SK-N-SH (cell line): ENCODE measurements around the gene PRRT1. TPM values are rescaled to one million over a fixed set of nuclear protein-coding genes. Genes with fewer than 3 reads are reported as not detected.

Experiments used
- CTCF ChIA-PET: fragments of 300-600, 350-600 bp; formaldehyde crosslinking; extraction: SDS; loops from one replicate; lab custom pipeline; 2021; lab: Yijun Ruan, JAX
- POLR2A ChIA-PET: fragments of 350-600 bp; sonication (Branson Sonifier 250); formaldehyde crosslinking; extraction: SDS; loops from one replicate; lab custom pipeline; 2020; ENCODE audit warnings: antibody characterized with exemption, inconsistent platforms; lab: Yijun Ruan, JAX
- DNase-seq: peaks from one replicate; pipeline ENCODE4 v3.0.0; 2012
- H2AFZ ChIP-seq: fragments of 200-600 bp; sonication (generic); 2 replicates; pipeline ENCODE4 v1.8.1; 2016; ENCODE audit warnings: antibody characterized with exemption, mild to moderate bottlenecking, low read depth
- H3F3A ChIP-seq: fragments of 200-600 bp; sonication (generic); replicated peaks from 2 replicates; pipeline ENCODE3; 2016; ENCODE audit warnings: antibody characterized with exemption, mild to moderate bottlenecking; ENCODE audit not compliant: insufficient read depth
- H3K27ac ChIP-seq, 2 experiments: fragments of 200-500 bp in 1 of 2; fragments of 200-600 bp in 1 of 2; sonication (Bioruptor generic) in 1 of 2; sonication (generic), shearing (Covaris generic) in 1 of 2; 2 replicates each; pipeline versions ENCODE4 v1.5.1 to v1.6.1; 2014 to 2016; ENCODE audit warnings: low read depth in 2 of 2, inconsistent platforms in 1 of 2, low read length in 1 of 2, mild to moderate bottlenecking in 1 of 2, mixed read lengths in 1 of 2
- H3K27me3 ChIP-seq: fragments of 200-600 bp; sonication (generic), shearing (Covaris generic); 2 replicates; pipeline ENCODE4 v1.6.1; 2016; ENCODE audit warnings: mixed run types; ENCODE audit not compliant: insufficient read depth
- H3K36me3 ChIP-seq, 2 experiments: fragments of 200-500 bp in 1 of 2; fragments of 200-600 bp in 1 of 2; sonication (Bioruptor generic) in 1 of 2; sonication (generic) in 1 of 2; replicated peaks in 1 of 2; 2 replicates each; pipeline versions ENCODE3 to v1.5.1; 2014 to 2016; ENCODE audit warnings: low read length in 1 of 2, mild to moderate bottlenecking in 1 of 2; ENCODE audit not compliant: insufficient read depth in 2 of 2, control insufficient read depth in 1 of 2
- H3K4me1 ChIP-seq, 2 experiments: fragments of 200-500 bp in 1 of 2; fragments of 200-600 bp in 1 of 2; sonication (Bioruptor generic) in 1 of 2; sonication (generic), shearing (Covaris generic) in 1 of 2; 2 replicates each; pipeline versions ENCODE4 v1.5.1 to v1.6.1; 2014 to 2016; ENCODE audit warnings: low read depth in 1 of 2, low read length in 1 of 2, mixed run types in 1 of 2; ENCODE audit not compliant: insufficient read depth in 2 of 2, control insufficient read depth in 1 of 2
- H3K4me2 ChIP-seq: fragments of 200-600 bp; sonication (generic), shearing (Covaris generic); 2 replicates; pipeline ENCODE4 v1.6.1; 2017; ENCODE audit warnings: mixed run types
- H3K4me3 ChIP-seq, 2 experiments: fragments of 200-500 bp in 1 of 2; fragments of 200-600 bp in 1 of 2; sonication (Bioruptor generic) in 1 of 2; sonication (generic), shearing (Covaris generic) in 1 of 2; 2 replicates each; pipeline versions ENCODE4 v1.5.1 to v1.8.1; 2014 to 2016; ENCODE audit warnings: low read depth in 2 of 2, inconsistent platforms in 1 of 2, low read length in 1 of 2, mild to moderate bottlenecking in 1 of 2, mixed read lengths in 1 of 2, moderate library complexity in 1 of 2
- H3K79me2 ChIP-seq: fragments of 200-600 bp; sonication (generic); 2 replicates; pipeline ENCODE4 v1.8.1; 2017; ENCODE audit warnings: mild to moderate bottlenecking; ENCODE audit not compliant: insufficient read depth
- H3K9ac ChIP-seq: fragments of 200-600 bp; sonication (generic); 2 replicates; pipeline ENCODE4 v1.6.1; 2017; ENCODE audit warnings: mixed run types
- H3K9me2 ChIP-seq: fragments of 200-600 bp; sonication (generic); 2 replicates; pipeline ENCODE4 v1.6.1; 2017; ENCODE audit warnings: mixed run types
- H3K9me3 ChIP-seq: fragments of 200-600 bp; sonication (generic); 2 replicates; pipeline ENCODE4 v1.6.1; 2017; ENCODE audit warnings: mixed run types, mild to moderate bottlenecking, moderate library complexity
- H4K20me1 ChIP-seq: fragments of 200-600 bp; sonication (generic); 2 replicates; pipeline ENCODE4 v1.6.1; 2017; ENCODE audit warnings: mild to moderate bottlenecking, mixed run types; ENCODE audit not compliant: insufficient read depth
- CHD2 ChIP-seq: fragments of 150-350 bp; IDR thresholded peaks from 2 replicates; pipeline ENCODE4 v1.6.1; 2018; ENCODE audit warnings: low read length; ENCODE audit not compliant: partially characterized antibody
- CTCF ChIP-seq: fragments of 200-600 bp; sonication (generic); IDR thresholded peaks from 2 replicates; pipeline ENCODE4 v1.6.1; 2017; ENCODE audit warnings: antibody characterized with exemption, mild to moderate bottlenecking, moderate library complexity
- ELF1 ChIP-seq: IDR thresholded peaks from 2 replicates; pipeline ENCODE4 v1.4.0; 2012
- EP300 ChIP-seq, 2 experiments: IDR thresholded peaks; 2 replicates each; pipeline versions ENCODE4 v1.4.0 to v1.6.1; 2012; ENCODE audit warnings: borderline replicate concordance in 1 of 2, low read depth in 1 of 2, low read length in 1 of 2
- EZH2phosphoT487 ChIP-seq: fragments of 200-600 bp; sonication (generic); IDR thresholded peaks from 2 replicates; pipeline ENCODE4 v1.6.1; 2017; ENCODE audit warnings: low read depth, mixed run types, mild to moderate bottlenecking, antibody characterized with exemption, moderate library complexity, borderline replicate concordance
- FOSL2 ChIP-seq: IDR thresholded peaks from 2 replicates; pipeline ENCODE4 v1.4.0; 2012; ENCODE audit warnings: low read depth, mild to moderate bottlenecking, moderate library complexity, borderline replicate concordance
- GATA2 ChIP-seq: sonication (generic); formaldehyde crosslinking; IDR thresholded peaks from 2 replicates; pipeline ENCODE4 v1.5.0; 2020; ENCODE audit warnings: mild to moderate bottlenecking, missing genetic modification reagents
- MAX ChIP-seq: IDR thresholded peaks from 2 replicates; pipeline ENCODE4 v1.4.0; 2012; ENCODE audit warnings: low read depth
- MEF2A ChIP-seq: IDR thresholded peaks from 2 replicates; pipeline ENCODE4 v1.4.0; 2012; ENCODE audit warnings: low read depth, borderline replicate concordance
- MXI1 ChIP-seq: IDR thresholded peaks from 2 replicates; pipeline ENCODE4 v1.6.1; 2012; ENCODE audit warnings: mild to moderate bottlenecking, low read depth, low read length, improper control_type of control experiment
- NFIC ChIP-seq: IDR thresholded peaks from 2 replicates; pipeline ENCODE4 v1.4.0; 2012; ENCODE audit warnings: borderline replicate concordance
- NRF1 ChIP-seq: IDR thresholded peaks from 2 replicates; pipeline ENCODE4 v1.6.1; 2012; ENCODE audit warnings: low read depth, mild to moderate bottlenecking, low read length
- POLR2AphosphoS5 ChIP-seq: IDR thresholded peaks from 2 replicates; pipeline ENCODE4 v1.6.1; 2012; ENCODE audit warnings: low read depth, low read length
- RAD21 ChIP-seq: IDR thresholded peaks from 2 replicates; pipeline ENCODE4 v1.6.1; 2012; ENCODE audit warnings: mild to moderate bottlenecking, low read length
- RFX5 ChIP-seq: IDR thresholded peaks from 2 replicates; pipeline ENCODE4 v1.6.1; 2012; ENCODE audit warnings: mild to moderate bottlenecking, improper control_type of control experiment, low read length
- RXRA ChIP-seq: IDR thresholded peaks from 2 replicates; pipeline ENCODE4 v1.4.0; 2012; ENCODE audit warnings: low read depth, mild to moderate bottlenecking, borderline replicate concordance
- SIN3A ChIP-seq: IDR thresholded peaks from 2 replicates; pipeline ENCODE4 v1.6.1; 2012; ENCODE audit warnings: low read depth, mild to moderate bottlenecking, low read length, moderate library complexity, borderline replicate concordance
- SMC3 ChIP-seq: IDR thresholded peaks from 2 replicates; pipeline ENCODE4 v1.6.1; 2012; ENCODE audit warnings: low read depth, low read length, improper control_type of control experiment
- TAF1 ChIP-seq: IDR thresholded peaks from 2 replicates; pipeline ENCODE4 v1.6.1; 2012; ENCODE audit warnings: low read depth, mild to moderate bottlenecking, low read length, moderate library complexity, borderline replicate concordance
- TCF12 ChIP-seq: IDR thresholded peaks from 2 replicates; pipeline ENCODE4 v1.4.0; 2012
- TEAD4 ChIP-seq: IDR thresholded peaks from 2 replicates; pipeline ENCODE4 v1.4.0; 2012; ENCODE audit warnings: mild to moderate bottlenecking, borderline replicate concordance; ENCODE audit not compliant: insufficient read depth
- USF1 ChIP-seq: IDR thresholded peaks from 2 replicates; pipeline ENCODE4 v1.4.0; 2012; ENCODE audit warnings: low read depth, borderline replicate concordance
- WGBS: methylation state at CpG from one replicate; pipeline ENCODE4 v1.1.6; 2017; ENCODE audit warnings: low lambda C conversion rate; 5-methylcytosine and 5-hydroxymethylcytosine counted together
- polyA plus RNA-seq, 3 experiments: library from polyadenylated mRNA; depleted of rRNA; stranded (reverse); fragments of >200 nt; gene quantifications; 2 replicates each; pipeline ENCODE4 v1.2.3, GENCODE V29; 2012

The PRRT1 gene
- polyA plus RNA-seq, 1 of the 3 experiments (the other 2 are of a cell fraction) = 1.5 TPM

DNA sequence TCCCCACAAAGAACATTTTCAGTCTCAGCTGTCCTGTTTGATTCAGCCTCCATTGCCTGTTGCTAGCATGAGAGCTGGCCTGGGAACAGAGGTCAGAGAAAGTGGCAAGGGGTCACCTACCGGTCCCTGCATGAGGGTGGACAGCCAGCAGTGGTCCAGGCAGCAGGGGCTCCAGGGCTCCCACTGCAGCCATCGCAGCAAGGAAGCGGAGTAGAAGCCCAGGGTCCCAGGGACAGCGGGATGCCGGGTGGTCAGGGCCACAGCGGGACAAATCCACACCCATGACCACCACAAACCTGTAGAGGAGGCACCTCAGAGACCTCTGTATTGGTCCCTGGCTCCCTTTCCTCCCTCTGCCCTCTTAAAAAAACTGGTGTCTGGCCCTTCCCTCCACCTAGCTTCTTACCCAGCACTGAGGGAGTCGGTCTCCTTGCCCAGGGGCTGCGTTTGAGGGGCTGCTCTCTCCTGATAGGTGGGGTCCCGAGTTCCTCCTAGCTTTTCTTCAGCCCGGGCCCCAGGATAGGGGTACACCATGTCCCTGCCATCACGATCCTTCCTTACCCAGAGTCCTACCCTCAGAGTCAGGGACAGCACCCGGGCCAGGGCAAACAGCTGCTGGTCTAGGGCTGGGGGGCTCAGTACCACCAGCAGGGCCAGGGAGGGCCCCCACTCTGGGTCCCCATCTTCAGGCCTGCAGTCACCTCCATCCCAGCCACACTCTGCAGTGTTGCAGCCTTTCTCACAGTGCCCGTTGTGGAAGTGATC, 49.2 kb upstream of the PRRT1 start:
- POLR2A ChIA-PET = no interaction called here
- WGBS = 17% methylated on average over 4 of the region's 13 CpGs
- no peaks in the 10 kb centered on the region for H3K9me3 ChIP-seq

DNA sequence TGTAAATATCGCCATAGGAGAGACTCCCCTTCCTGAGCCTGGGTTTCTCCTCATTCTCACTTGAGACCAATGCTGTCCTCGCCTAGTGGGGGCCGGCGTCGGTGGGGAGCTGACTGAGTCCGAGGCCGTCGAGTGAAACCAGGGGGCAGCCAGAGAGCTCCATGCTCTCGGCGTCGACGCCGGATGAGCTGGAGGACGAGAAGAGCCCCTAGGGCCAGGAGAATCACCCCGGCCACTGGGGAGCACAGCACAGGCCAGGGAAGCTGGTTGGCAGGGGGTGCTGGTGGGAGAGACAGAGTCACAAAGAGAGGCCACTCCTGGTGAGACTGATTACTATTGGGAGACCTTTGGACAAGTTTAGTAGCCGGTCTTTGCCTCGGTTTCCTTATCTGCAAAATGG, 47.1 kb upstream of the PRRT1 start:
- WGBS = 82% methylated on average over 17 of the region's 17 CpGs
- ChIA-PET POLR2A (no interaction called here), CTCF (interaction anchor here (1.4 kb wide), 1 partner anchor 14 kb away, joined by 3 read pairs; no protein-coding TSS in a partner anchor)
- Histone ChIP-seq H3K4me2 (no peak overlapping the region), H3F3A (peaks cover 10% of the 10 kb centered on the region), H2AFZ (no peak overlapping the region), H3K4me1 (peaks cover 6 to 14% of the 10 kb centered on the region in 2 experiments; a peak in 1 of 4 replicates), H3K9me3 (no peaks in the 10 kb centered on the region), H3K27ac (no peak overlapping the region), H3K4me3 (no peak overlapping the region), H3K79me2 (no peaks in the 10 kb centered on the region), H3K27me3 (peaks cover 10% of the 10 kb centered on the region; the same call in 1 of the 2 replicates), H3K36me3 (no peaks in the 10 kb centered on the region), H4K20me1 (no peaks in the 10 kb centered on the region), H3K9ac (no peak overlapping the region), H3K9me2 (no peaks in the 10 kb centered on the region)
- DNase-seq = no peak
- TF ChIP-seq FOSL2 (no peak), GATA2 (no peak), CTCF (no peak), NRF1 (no peak), EP300 (IDR thresholded peaks at IDR 0.05; ENCODE audit: borderline replicate concordance in 1 of 2, low read depth in 1 of 2, low read length in 1 of 2) (no peak), TCF12 (no peak), POLR2AphosphoS5 (no peak), EZH2phosphoT487 (no peak), RAD21 (no peak), TAF1 (no peak), RXRA (no peak), MXI1 (no peak), USF1 (no peak)

More for the DNA sequence above, 49.2 kb upstream of the PRRT1 start:
- DNase-seq = no peak
- no peaks in the 10 kb centered on the region for H3K79me2 ChIP-seq
- H3K9ac ChIP-seq = no peak overlapping the region
- H3K27me3 ChIP-seq = peaks cover 17% of the 10 kb centered on the region; the same call in 1 of the 2 replicates
- no peak overlapping the region for H3K4me2 ChIP-seq
- H3K4me1 ChIP-seq = peaks cover 6 to 9% of the 10 kb centered on the region in 2 experiments; a peak in 1 of 4 replicates
- no peak for TF ChIP-seq CTCF
- no peak for TF ChIP-seq RAD21
- no peak for TF ChIP-seq SMC3
- no peak for TF ChIP-seq TCF12
- no peak for TF ChIP-seq SIN3A
- no peak for TF ChIP-seq ELF1
- no peak for TF ChIP-seq MEF2A
- TF ChIP-seq RXRA = no peak
- no peak for TF ChIP-seq NFIC
- TF ChIP-seq TEAD4 = no peak
- TF ChIP-seq CHD2 = no peak
- TF ChIP-seq NRF1 = no peak
- no peak for TF ChIP-seq MAX
- no peak for TF ChIP-seq RFX5
- CTCF ChIA-PET = no interaction called here
- H2AFZ ChIP-seq = no peak overlapping the region
- no peaks in the 10 kb centered on the region for H3K36me3 ChIP-seq
- H3K4me3 ChIP-seq = no peak overlapping the region
- H4K20me1 ChIP-seq = no peaks in the 10 kb centered on the region
- H3F3A ChIP-seq = peaks cover 10% of the 10 kb centered on the region
- no peak overlapping the region for H3K27ac ChIP-seq
- no peaks in the 10 kb centered on the region for H3K9me2 ChIP-seq
